A549 (cell line): Measurements from ENCODE around the gene METTL23. TPM values are rescaled to one million over a fixed set of nuclear protein-coding genes. Genes with fewer than 3 reads are reported as not detected.

Source experiments
- ATAC-seq, 2 experiments: fragments of 200-7000 bp in 1 of 2; fragments of >200 bp in 1 of 2; cut with Nextera tagmentation in 1 of 2; cut with Tn5 transposase in 1 of 2; 3 replicates each; pipeline versions ENCODE4 v1.8.0 to v1.9.1; 2018 to 2020; ENCODE audit warnings: mild to moderate bottlenecking in 1 of 2, moderate library complexity in 1 of 2
- CTCF ChIA-PET: fragments of 300-600 bp; sonication (Branson Sonifier 250); formaldehyde crosslinking; extraction: SDS; loops from one replicate; lab custom pipeline; 2021; ENCODE audit warnings: antibody characterized with exemption, inconsistent platforms; lab: Yijun Ruan, JAX
- POLR2A ChIA-PET: fragments of 350-600 bp; formaldehyde crosslinking; extraction: SDS; loops from one replicate; lab custom pipeline; 2021; ENCODE audit warnings: antibody characterized with exemption, inconsistent platforms; lab: Yijun Ruan, JAX
- DNase-seq, 2 experiments: peaks; one replicate each; pipeline versions ENCODE4 v3.0.0 to v3.0.0-alpha.2; 2011 to 2016; ENCODE audit warnings: low read depth in 1 of 2, low spot score in 1 of 2
- FAIRE-seq: peaks from 2 replicates; lab custom pipeline; 2011; peaks lifted over from hg19 to GRCh38; lab: Jason Lieb, UNC
- H3K27ac ChIP-seq, 2 experiments: fragments of >200 bp; sonication (Bioruptor Twin); formaldehyde crosslinking; 3 replicates each; pipeline ENCODE4 v1.5.1; 2016 to 2017
- H3K4me1 ChIP-seq: fragments of >200 bp; sonication (Bioruptor Twin); formaldehyde crosslinking; 3 replicates; pipeline ENCODE4 v1.6.1; 2016
- H3K4me2 ChIP-seq: fragments of >200 bp; sonication (Bioruptor Twin); formaldehyde crosslinking; 3 replicates; pipeline ENCODE4 v1.6.1; 2016
- H3K4me3 ChIP-seq: fragments of >200 bp; sonication (Bioruptor Twin); formaldehyde crosslinking; 3 replicates; pipeline ENCODE4 v1.5.1; 2016
- H3K9me3 ChIP-seq: fragments of >200 bp; sonication (Bioruptor Twin); formaldehyde crosslinking; 3 replicates; pipeline ENCODE4 v1.6.1; 2016
- CEBPB ChIP-seq, 2 experiments: fragments of >200 bp in 1 of 2; sonication (Bioruptor Twin) in 1 of 2; formaldehyde crosslinking in 1 of 2; IDR thresholded peaks; 2 replicates each; pipeline ENCODE4 v1.6.1; 2012 to 2016
- FOXS1 ChIP-seq: fragments of 250-450 bp; sonication (Bioruptor Pico); IDR thresholded peaks from 2 replicates; pipeline ENCODE4 v1.5.0; 2020; ENCODE audit warnings: mild to moderate bottlenecking, moderate library complexity
- HMGXB4 ChIP-seq: fragments of 250-450 bp; sonication (Bioruptor Pico); IDR thresholded peaks from 2 replicates; pipeline ENCODE4 v1.5.0; 2021; ENCODE audit warnings: mild to moderate bottlenecking, moderate library complexity, borderline replicate concordance
- HOXA7 ChIP-seq: fragments of 250-450 bp; sonication (Bioruptor Pico); IDR thresholded peaks from 2 replicates; pipeline ENCODE4 v1.5.0; 2020; ENCODE audit warnings: mild to moderate bottlenecking, moderate library complexity
- MYC ChIP-seq: IDR thresholded peaks from 2 replicates; pipeline ENCODE4 v1.6.1; 2012; ENCODE audit warnings: mild to moderate bottlenecking, inconsistent platforms, low read length, improper control_type of control experiment, borderline replicate concordance
- RCOR1 ChIP-seq: fragments of 150-350 bp; IDR thresholded peaks from 2 replicates; pipeline ENCODE4 v1.6.1; 2014; ENCODE audit warnings: antibody characterized with exemption, low read length, low read depth
- RNF2 ChIP-seq: fragments of 200-600 bp; sonication (generic); IDR thresholded peaks from 2 replicates; pipeline ENCODE4 v1.6.1; 2016; ENCODE audit warnings: low read depth, mild to moderate bottlenecking, antibody characterized with exemption, moderate library complexity, borderline replicate concordance
- TFCP2L1 ChIP-seq: fragments of 250-450 bp; sonication (Bioruptor Pico); IDR thresholded peaks from 2 replicates; pipeline ENCODE4 v1.5.0; 2021; ENCODE audit warnings: mild to moderate bottlenecking
- ZSCAN20 ChIP-seq: fragments of 250-450 bp; sonication (Bioruptor Pico); IDR thresholded peaks from 2 replicates; pipeline ENCODE4 v1.8.0; 2022; ENCODE audit warnings: mild to moderate bottlenecking, moderate library complexity
- WGBS: methylation state at CpG from one replicate; pipeline ENCODE4 v1.1.6; 2017; ENCODE audit errors: missing lambda C conversion rate; 5-methylcytosine and 5-hydroxymethylcytosine counted together
- polyA plus RNA-seq, 4 experiments: library from polyadenylated mRNA; depleted of rRNA in 3 of 4; stranded (reverse); fragments of >200 nt; fragmentation: RNase III in 1 of 4; extraction: RNeasy Plus Mini Kit Qiagen cat#74134 plus additional on column Dnase treatment in 1 of 4; gene quantifications; 2 replicates in 3 of 4; 3 replicates in 1 of 4; pipeline ENCODE4 v1.2.3, GENCODE V29; 2011 to 2017
- TF ChIP-seq, protein P1 (sequence below): fragments of 200-600 bp; sonication (generic); IDR thresholded peaks from 2 replicates; pipeline ENCODE4 v1.6.1; 2016; ENCODE audit warnings: antibody characterized with exemption, mild to moderate bottlenecking, moderate library complexity

Gene METTL23
- polyA plus RNA-seq, 2 of the 4 experiments (the other 2 are of a cell fraction), result 64.9 to 120 TPM

GRCh38 chr17:76701471-76701967, 25.1 kb upstream of the METTL23 start:
- Histone ChIP-seq H3K27ac (no peak overlapping the region), H3K4me3 (no peak overlapping the region), H3K4me1 (no peaks in the 10 kb centered on the region), H3K9me3 (no peaks in the 10 kb centered on the region), H3K4me2 (no peak overlapping the region)
- ATAC-seq (peak in 1 of 2 experiments; percentile 19; a peak in 1 of 6 replicates), FAIRE-seq (peak; percentile 39), DNase-seq (no peak)
- TF ChIP-seq HMGXB4, result no peak
- ChIA-PET CTCF (interaction anchor here (0.7 to 26.0 kb wide), 5 partner anchors 11 to 240 kb away, joined by 3 to 456 read pairs (median 14); no protein-coding TSS in a partner anchor), POLR2A (no interaction called here)
- WGBS, result 87% methylated on average over 11 of the region's 11 CpGs

DNA sequence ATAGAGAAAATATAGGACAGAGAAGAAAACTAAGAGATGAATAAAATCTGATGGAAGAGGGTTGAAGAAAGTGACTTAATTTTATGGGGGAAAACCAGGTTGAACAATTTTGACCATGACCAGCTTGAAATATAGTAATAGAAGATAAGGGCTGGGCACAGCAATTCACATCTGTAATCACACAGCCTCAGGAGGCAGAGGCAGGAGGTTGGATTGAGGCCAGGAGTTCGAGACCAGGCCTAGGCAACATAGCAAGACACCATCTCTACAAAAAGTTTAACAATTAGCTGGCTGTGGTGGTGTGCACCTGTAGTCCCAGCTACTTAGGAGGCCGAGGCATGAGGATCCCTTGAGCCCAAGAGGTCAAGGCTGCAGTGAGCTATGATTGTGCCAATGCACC, 24.6 kb upstream of the METTL23 start:
- Histone ChIP-seq H3K4me3 (no peak overlapping the region), H3K4me1 (no peaks in the 10 kb centered on the region), H3K4me2 (no peak overlapping the region), H3K9me3 (no peaks in the 10 kb centered on the region), H3K27ac (no peak overlapping the region)
- ChIA-PET POLR2A (no interaction called here), CTCF (interaction anchor here (0.7 to 26.0 kb wide), 6 partner anchors 12 to 241 kb away, joined by 3 to 456 read pairs (median 9); no protein-coding TSS in a partner anchor)
- ATAC-seq, result no peak
- no peak for FAIRE-seq
- no peak for DNase-seq
- TF ChIP-seq FOXS1 (no peak), CEBPB (IDR thresholded peaks at IDR 0.05) (no peak), ZSCAN20 (no peak), TFCP2L1 (CRISPR knock-in tag) (no peak), MYC (no peak), HOXA7 (CRISPR knock-in tag) (no peak)
- TF ChIP-seq, all 56 proteins: peak for 0
- WGBS, result 68% methylated on average over 2 of the region's 2 CpGs

DNA sequence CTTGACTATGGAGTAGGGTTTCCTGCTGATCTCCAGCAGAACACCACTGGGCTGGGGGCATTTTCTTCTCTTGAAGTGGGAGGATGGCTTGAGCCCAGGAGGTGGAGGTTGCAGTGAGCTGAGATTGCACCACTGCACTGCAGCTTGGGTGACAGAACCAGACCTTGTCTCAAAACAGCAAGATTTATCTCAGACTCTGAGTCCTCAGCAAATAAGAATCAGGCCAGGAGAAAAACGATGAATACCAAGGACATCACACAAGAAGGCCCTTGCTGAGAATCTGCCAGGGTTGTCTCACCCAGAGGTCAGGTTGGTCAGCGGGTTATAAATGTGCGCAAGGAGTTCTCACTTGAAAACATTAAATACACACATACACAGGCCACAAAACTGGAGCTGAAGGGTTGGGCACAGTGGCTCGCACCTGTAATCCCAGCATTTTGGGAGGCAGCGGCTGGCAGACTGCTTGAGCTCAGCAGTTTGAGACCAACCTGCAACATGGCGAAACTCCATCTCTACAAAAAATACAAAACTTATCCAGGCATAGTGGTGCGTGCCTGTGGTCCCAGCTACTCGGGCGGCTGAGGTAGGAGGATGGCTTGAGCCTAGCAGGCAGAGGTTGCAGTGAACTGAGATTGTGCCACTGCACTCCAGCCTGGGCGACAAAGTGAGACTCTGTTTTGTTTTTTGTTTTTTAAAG, 23.6 kb upstream of the METTL23 start:
- FAIRE-seq, result no peak
- ChIA-PET CTCF (interaction anchor here (0.5 to 26.0 kb wide), 8 partner anchors 11 to 1562 kb away, joined by 3 to 456 read pairs (median 4); partner anchors contain the start of gene MGAT5B), POLR2A (no interaction called here)

More for the DNA sequence above, 23.6 kb upstream of the METTL23 start:
- ATAC-seq (no peak), DNase-seq (no peak)
- Histone ChIP-seq H3K9me3 (no peaks in the 10 kb centered on the region), H3K4me1 (no peaks in the 10 kb centered on the region), H3K4me3 (no peak overlapping the region), H3K4me2 (no peak overlapping the region), H3K27ac (no peak overlapping the region)
- WGBS, result 94% methylated on average over 10 of the region's 10 CpGs
- TF ChIP-seq HOXA7 (CRISPR knock-in tag) (no peak), RNF2 (no peak), RCOR1 (no peak), HMGXB4 (no peak)
- TF ChIP-seq, protein P1, sequence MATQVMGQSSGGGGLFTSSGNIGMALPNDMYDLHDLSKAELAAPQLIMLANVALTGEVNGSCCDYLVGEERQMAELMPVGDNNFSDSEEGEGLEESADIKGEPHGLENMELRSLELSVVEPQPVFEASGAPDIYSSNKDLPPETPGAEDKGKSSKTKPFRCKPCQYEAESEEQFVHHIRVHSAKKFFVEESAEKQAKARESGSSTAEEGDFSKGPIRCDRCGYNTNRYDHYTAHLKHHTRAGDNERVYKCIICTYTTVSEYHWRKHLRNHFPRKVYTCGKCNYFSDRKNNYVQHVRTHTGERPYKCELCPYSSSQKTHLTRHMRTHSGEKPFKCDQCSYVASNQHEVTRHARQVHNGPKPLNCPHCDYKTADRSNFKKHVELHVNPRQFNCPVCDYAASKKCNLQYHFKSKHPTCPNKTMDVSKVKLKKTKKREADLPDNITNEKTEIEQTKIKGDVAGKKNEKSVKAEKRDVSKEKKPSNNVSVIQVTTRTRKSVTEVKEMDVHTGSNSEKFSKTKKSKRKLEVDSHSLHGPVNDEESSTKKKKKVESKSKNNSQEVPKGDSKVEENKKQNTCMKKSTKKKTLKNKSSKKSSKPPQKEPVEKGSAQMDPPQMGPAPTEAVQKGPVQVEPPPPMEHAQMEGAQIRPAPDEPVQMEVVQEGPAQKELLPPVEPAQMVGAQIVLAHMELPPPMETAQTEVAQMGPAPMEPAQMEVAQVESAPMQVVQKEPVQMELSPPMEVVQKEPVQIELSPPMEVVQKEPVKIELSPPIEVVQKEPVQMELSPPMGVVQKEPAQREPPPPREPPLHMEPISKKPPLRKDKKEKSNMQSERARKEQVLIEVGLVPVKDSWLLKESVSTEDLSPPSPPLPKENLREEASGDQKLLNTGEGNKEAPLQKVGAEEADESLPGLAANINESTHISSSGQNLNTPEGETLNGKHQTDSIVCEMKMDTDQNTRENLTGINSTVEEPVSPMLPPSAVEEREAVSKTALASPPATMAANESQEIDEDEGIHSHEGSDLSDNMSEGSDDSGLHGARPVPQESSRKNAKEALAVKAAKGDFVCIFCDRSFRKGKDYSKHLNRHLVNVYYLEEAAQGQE, result no peak
